ENCODE measurements around the gene CERS1.

DNA sequence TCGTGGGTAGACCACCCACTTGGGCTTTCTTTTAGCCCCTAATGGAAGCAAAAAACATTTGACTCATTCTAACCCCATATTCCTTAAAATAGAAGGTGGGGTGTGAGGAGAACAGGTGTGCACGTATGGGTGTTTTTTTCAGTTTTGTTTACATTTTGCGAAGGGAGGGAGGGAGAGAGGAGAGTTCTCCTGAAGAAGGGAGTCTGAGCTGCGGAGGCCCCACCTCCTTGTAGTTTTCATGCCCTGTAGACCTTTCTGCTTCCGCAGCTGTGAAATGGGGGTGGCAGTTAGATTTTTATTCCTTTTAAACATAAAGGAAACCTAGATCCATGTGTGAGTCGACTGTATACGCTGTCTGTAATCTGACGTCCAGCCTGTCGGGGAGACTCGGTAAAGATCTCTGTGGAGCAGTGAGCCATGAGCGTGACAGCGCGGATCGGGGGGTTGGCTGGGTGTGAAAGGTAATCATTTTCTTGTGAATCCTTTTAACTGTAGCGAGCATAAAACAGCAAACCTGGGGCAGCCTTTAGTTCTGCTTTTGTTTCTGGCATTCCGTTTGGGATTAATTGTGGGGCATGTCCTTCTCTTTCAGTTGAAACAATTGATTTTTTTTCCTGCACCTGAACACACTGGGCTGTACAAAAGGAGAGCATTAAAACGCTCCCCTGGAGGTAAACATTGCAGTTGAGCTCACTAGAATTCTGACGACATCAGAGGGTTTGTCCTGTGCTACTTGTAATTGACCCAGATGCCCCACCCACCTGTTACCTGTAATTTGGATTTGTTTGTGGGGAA lies 61.9 kb downstream of the CERS1 start:
- TF ChIP-seq, protein P1, sequence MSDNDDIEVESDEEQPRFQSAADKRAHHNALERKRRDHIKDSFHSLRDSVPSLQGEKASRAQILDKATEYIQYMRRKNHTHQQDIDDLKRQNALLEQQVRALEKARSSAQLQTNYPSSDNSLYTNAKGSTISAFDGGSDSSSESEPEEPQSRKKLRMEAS (IDR thresholded peaks at IDR 0.05): no peak
- no peak for TF ChIP-seq POLR2A (IDR thresholded peaks at IDR 0.05; ENCODE audit: borderline replicate concordance, extremely low read depth, insufficient read depth, insufficient read length)
- TF ChIP-seq CTCF (IDR thresholded peaks at IDR 0.05 in 2 of 3, conservative IDR thresholded peaks at IDR 0.05 in 1 of 3; ENCODE audit: borderline replicate concordance in 1 of 3, insufficient read depth in 1 of 3, low read depth in 2 of 3, low read length in 2 of 3): no peak
- TF ChIP-seq EZH2 (IDR thresholded peaks at IDR 0.05): no peak
- no peak for TF ChIP-seq YY1 (IDR thresholded peaks at IDR 0.05; ENCODE audit: extremely low read depth, insufficient replicate concordance, low read depth, low read length)
- no peak for TF ChIP-seq SIN3A (IDR thresholded peaks at IDR 0.05; ENCODE audit: low read depth)

Measured in HCT116 (cell line).